ENCODE measurements around the gene P3H2.

GRCh38 chr3:189944285-189945145 is 176.2 kb downstream of the P3H2 start:
- TF ChIP-seq SUZ12 (IDR thresholded peaks at IDR 0.05; ENCODE audit: extremely low read depth, insufficient read depth, insufficient read length): no peak
- no peak for TF ChIP-seq ZNF274 (IDR thresholded peaks at IDR 0.05; ENCODE audit: low read depth, low read length)
